K562 (cell line): ENCODE results near the gene RNF138. TPM values are rescaled to one million over a fixed set of nuclear protein-coding genes. Genes with fewer than 3 reads are reported as not detected.

ENCODE experiments used
- ATF7 ChIP-seq: fragments of 450-650 bp; IDR thresholded peaks from 2 replicates; pipeline ENCODE4 v1.7.1; 2014; ENCODE audit warnings: mild to moderate bottlenecking, moderate library complexity
- BRD4 ChIP-seq: fragments of 200-600 bp; sonication (generic); IDR thresholded peaks from 2 replicates; pipeline ENCODE4 v1.6.1; 2017; ENCODE audit warnings: inconsistent platforms
- HNRNPK ChIP-seq: fragments of 200-400 bp; formaldehyde crosslinking; IDR thresholded peaks from one replicate; pipeline ENCODE4 v1.6.1; 2018; ENCODE audit warnings: mild to moderate bottlenecking, low read depth, low read length; ENCODE audit not compliant: poor library complexity, severe bottlenecking
- HOXB6 ChIP-seq: fragments of 250-450 bp; sonication (Bioruptor Pico); IDR thresholded peaks from 2 replicates; pipeline ENCODE4 v1.5.1; 2022; ENCODE audit warnings: mild to moderate bottlenecking, borderline replicate concordance
- JUND ChIP-seq, 2 experiments: IDR thresholded peaks; 2 replicates in 1 of 2; 3 replicates in 1 of 2; pipeline ENCODE4 v1.6.1; 2011; ENCODE audit warnings: borderline replicate concordance in 2 of 2, low read depth in 2 of 2, low read length in 2 of 2, improper control_type of control experiment in 1 of 2, missing biosample characterization in 1 of 2, missing genetic modification characterization in 1 of 2, missing genetic modification reagents in 1 of 2
- MED1 ChIP-seq: sonication (generic); formaldehyde crosslinking; IDR thresholded peaks from 2 replicates; pipeline ENCODE4 v1.8.1; 2023; ENCODE audit warnings: missing genetic modification reagents, borderline replicate concordance
- ZNF408 ChIP-seq: fragments of 250-450 bp; sonication (Bioruptor Pico); IDR thresholded peaks from 2 replicates; pipeline ENCODE4 v1.4.0; 2020; ENCODE audit warnings: low read depth, mild to moderate bottlenecking, moderate library complexity
- ZNF695 ChIP-seq: fragments of 450-650 bp; formaldehyde crosslinking; IDR thresholded peaks from 2 replicates; pipeline ENCODE4 v1.4.0; 2020; ENCODE audit warnings: mild to moderate bottlenecking, moderate library complexity
- polyA plus RNA-seq, 8 experiments: library from polyadenylated mRNA; depleted of rRNA in 4 of 8; stranded (reverse) in 5 of 8; unstranded in 3 of 8; fragments of >200 nt; fragmentation: Nextera tagmentation in 2 of 8; fragmentation: Illumina TruSeq in 1 of 8; extraction: Ambion mirVana in 2 of 8; extraction: Trizol in 1 of 8; gene quantifications; 2 replicates each; pipeline versions ENCODE4 v1.2.1 to v1.2.3, GENCODE V29; 2011 to 2014; ENCODE audit warnings: inconsistent platforms in 1 of 8, missing spikeins in 1 of 8
- total RNA-seq, 7 experiments: library from RNA; depleted of rRNA in 6 of 7; stranded (reverse); fragments of >200 nt in 6 of 7; fragmentation: Illumina TruSeq in 2 of 7; extraction: Trizol in 2 of 7; gene quantifications; 2 replicates each; pipeline versions ENCODE4 v1.2.1 to v1.2.3, GENCODE V29; 2011 to 2021; ENCODE audit warnings: low replicate concordance in 1 of 7
- TF ChIP-seq, protein P1 (sequence below): fragments of 200-800 bp; sonication (Bioruptor generic); IDR thresholded peaks from 2 replicates; pipeline ENCODE4 v1.6.1; 2017; ENCODE audit warnings: missing genetic modification characterization, missing compliant biosample characterization
- TF ChIP-seq, protein P2 (sequence below): sonication (generic); formaldehyde crosslinking; IDR thresholded peaks from 2 replicates; pipeline ENCODE4 v1.8.1; 2023; ENCODE audit warnings: mild to moderate bottlenecking, missing genetic modification reagents

RNF138 gene
- total and polyA plus RNA-seq, 9 of the 15 experiments (the other 6 are each of a cell fraction or from before 2014, with no cell fraction given): 47.6 to 100 (median 62.5) TPM

DNA sequence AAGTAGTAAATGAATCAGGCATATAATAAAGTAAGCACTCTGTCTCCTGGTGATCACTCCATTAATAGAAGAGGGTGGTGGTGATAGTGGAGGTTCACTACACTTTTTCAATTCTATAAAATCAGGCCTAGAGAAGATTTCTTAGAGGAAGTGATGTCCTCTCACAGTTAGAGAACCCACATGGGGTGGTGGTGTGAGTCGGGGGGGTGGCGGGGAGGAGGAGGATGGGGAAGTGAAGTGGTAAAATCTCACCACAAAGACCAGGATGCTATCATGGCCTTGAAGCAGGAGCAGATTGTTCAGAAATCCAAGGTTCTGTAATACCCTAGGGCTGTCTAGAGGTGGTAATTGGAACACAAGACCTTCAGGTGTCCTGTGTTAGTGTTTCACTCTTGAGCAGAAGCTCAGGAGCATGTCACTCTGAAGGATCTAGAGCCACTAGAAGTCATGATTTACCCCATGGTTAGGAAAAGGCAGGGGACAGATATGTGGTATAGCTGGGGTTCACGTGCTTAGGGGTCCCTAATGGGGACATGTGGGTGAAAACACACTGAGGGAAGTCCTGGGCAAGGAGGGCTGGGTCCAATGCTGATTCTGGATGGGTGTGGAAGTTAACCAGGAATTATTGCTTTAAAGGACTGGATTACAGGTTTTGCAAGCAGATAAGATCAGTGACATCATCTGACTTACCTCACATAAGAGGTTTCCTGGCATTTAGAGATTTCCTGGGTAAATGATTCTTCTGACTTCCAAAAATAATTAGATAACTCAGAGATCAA lies 42.1 kb upstream of the RNF138 start (continued):
- no peak for TF ChIP-seq ZNF695
- no peak for TF ChIP-seq BRD4
- no peak for TF ChIP-seq HNRNPK
- no peak for TF ChIP-seq ZNF408 (CRISPR knock-in tag)
- TF ChIP-seq ATF7: peak; percentile 56
- TF ChIP-seq, protein P1, sequence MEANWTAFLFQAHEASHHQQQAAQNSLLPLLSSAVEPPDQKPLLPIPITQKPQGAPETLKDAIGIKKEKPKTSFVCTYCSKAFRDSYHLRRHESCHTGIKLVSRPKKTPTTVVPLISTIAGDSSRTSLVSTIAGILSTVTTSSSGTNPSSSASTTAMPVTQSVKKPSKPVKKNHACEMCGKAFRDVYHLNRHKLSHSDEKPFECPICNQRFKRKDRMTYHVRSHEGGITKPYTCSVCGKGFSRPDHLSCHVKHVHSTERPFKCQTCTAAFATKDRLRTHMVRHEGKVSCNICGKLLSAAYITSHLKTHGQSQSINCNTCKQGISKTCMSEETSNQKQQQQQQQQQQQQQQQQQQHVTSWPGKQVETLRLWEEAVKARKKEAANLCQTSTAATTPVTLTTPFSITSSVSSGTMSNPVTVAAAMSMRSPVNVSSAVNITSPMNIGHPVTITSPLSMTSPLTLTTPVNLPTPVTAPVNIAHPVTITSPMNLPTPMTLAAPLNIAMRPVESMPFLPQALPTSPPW: peak; percentile 46; the same call in 1 of the 2 replicates
- peak; percentile 49; the same call in 1 of the 2 replicates for TF ChIP-seq JUND (IDR thresholded peaks at IDR 0.05; ENCODE audit: borderline replicate concordance, low read depth, low read length)
- TF ChIP-seq JUND (tag; IDR thresholded peaks at IDR 0.05; ENCODE audit: borderline replicate concordance, low read depth, low read length): peak; percentile 34; the same call in 1 of the 3 replicates
- TF ChIP-seq, protein P2, sequence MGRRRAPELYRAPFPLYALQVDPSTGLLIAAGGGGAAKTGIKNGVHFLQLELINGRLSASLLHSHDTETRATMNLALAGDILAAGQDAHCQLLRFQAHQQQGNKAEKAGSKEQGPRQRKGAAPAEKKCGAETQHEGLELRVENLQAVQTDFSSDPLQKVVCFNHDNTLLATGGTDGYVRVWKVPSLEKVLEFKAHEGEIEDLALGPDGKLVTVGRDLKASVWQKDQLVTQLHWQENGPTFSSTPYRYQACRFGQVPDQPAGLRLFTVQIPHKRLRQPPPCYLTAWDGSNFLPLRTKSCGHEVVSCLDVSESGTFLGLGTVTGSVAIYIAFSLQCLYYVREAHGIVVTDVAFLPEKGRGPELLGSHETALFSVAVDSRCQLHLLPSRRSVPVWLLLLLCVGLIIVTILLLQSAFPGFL (CRISPR knock-in tag): no peak
- no peak for TF ChIP-seq HOXB6
- TF ChIP-seq MED1 (CRISPR knock-in tag): no peak
- TF ChIP-seq, all 486 proteins: peak for 6
